ENCODE measurements around the gene ELAVL4.

DNA sequence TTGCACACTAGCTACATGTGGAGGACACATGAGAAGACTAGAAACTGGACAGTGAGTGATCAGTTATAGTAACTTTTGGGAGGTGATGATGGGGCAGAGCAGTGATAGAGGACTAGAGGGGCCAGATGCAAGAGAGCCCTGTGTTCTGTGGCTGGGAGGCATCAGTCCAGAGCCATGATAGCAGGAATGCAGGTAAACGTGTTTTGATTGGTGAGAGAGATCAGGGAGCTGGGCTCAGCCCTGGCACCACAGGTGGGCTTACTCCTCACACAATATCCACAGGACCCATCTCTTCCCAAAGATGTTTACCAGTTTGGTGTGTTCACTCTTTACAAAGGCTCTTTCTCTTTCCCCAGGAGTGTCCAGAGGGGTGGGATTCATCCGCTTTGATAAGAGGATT is 86.5 kb downstream of the ELAVL4 start:
- no peak for TF ChIP-seq FOXP2 (optimal IDR thresholded peaks at IDR 0.05; ENCODE audit: control extremely low read depth, extremely low read length, insufficient read depth)
- no peak for TF ChIP-seq POLR2AphosphoS5 (IDR thresholded peaks at IDR 0.05; ENCODE audit: borderline replicate concordance, low read depth, low read length)

All from SK-N-MC (cell line).